AG20443 (cell line): Measurements from ENCODE around the gene DNAH17.

Experiments used
- DNase-seq: peaks from one replicate; pipeline ENCODE4 v3.0.0; 2012; ENCODE audit warnings: low spot score, mixed read lengths

DNAH17 gene

GRCh38 chr17:78572239-78573205 is 4.7 kb downstream of the DNAH17 start:
- DNase-seq = no peak

- no peak for DNase-seq
These were observed 5.9 kb downstream of the DNAH17 start for GRCh38 chr17:78571329-78571728.

- DNase-seq = no peak
These were observed 8.6 kb downstream of the DNAH17 start for GRCh38 chr17:78568494-78569115.

GRCh38 chr17:78567991-78568390 is 9.2 kb downstream of the DNAH17 start:
- DNase-seq = peak; percentile 41

- DNase-seq = no peak
These were observed 10.2 kb downstream of the DNAH17 start for GRCh38 chr17:78566947-78567346.

- no peak for DNase-seq
These were observed 13.7 kb downstream of the DNAH17 start for GRCh38 chr17:78563189-78564145.

- DNase-seq = no peak
These were observed 14.5 kb downstream of the DNAH17 start for GRCh38 chr17:78562734-78563133.

- no peak for DNase-seq
These were observed 16.0 kb downstream of the DNAH17 start for GRCh38 chr17:78561166-78561565.

- DNase-seq = no peak
These were observed 16.5 kb downstream of the DNAH17 start for GRCh38 chr17:78560731-78561130.

- DNase-seq = no peak
These were observed 17.3 kb downstream of the DNAH17 start for GRCh38 chr17:78559749-78560368.

GRCh38 chr17:78558989-78559388 is 18.2 kb downstream of the DNAH17 start:
- DNase-seq = no peak

GRCh38 chr17:78558181-78558850 is 18.9 kb downstream of the DNAH17 start:
- no peak for DNase-seq

GRCh38 chr17:78557598-78558039 is 19.6 kb downstream of the DNAH17 start:
- peak; percentile 82 for DNase-seq

- no peak for DNase-seq
These were observed 20.4 kb downstream of the DNAH17 start for GRCh38 chr17:78556812-78557211.

- no peak for DNase-seq
These were observed 21.3 kb downstream of the DNAH17 start for GRCh38 chr17:78555746-78556401.

- no peak for DNase-seq
These were observed 26.7 kb downstream of the DNAH17 start for GRCh38 chr17:78550464-78550863.

- DNase-seq = no peak
These were observed 28.5 kb downstream of the DNAH17 start for GRCh38 chr17:78548725-78549124.

GRCh38 chr17:78547035-78547434 is 30.2 kb downstream of the DNAH17 start:
- DNase-seq = no peak

- no peak for DNase-seq
These were observed 30.7 kb downstream of the DNAH17 start for GRCh38 chr17:78546476-78546875.
